Neuron (in vitro differentiated cells): ENCODE measurements around the gene TAGLN.

Experiments used
- H2AFZ ChIP-seq: one replicate; pipeline ENCODE4 v1.6.1; 2013; ENCODE audit warnings: low read depth, mild to moderate bottlenecking, inconsistent platforms, low read length, moderate library complexity
- H3K27me3 ChIP-seq: one replicate; pipeline ENCODE4 v1.6.1; 2013; ENCODE audit warnings: low read length; ENCODE audit not compliant: insufficient read depth
- H3K36me3 ChIP-seq: one replicate; pipeline ENCODE4 v1.6.1; 2013; ENCODE audit warnings: low read length; ENCODE audit not compliant: insufficient read depth
- H3K4me1 ChIP-seq: one replicate; pipeline ENCODE4 v1.6.1; 2013; ENCODE audit warnings: low read length; ENCODE audit not compliant: insufficient read depth
- H3K4me3 ChIP-seq: 2 replicates; pipeline ENCODE4 v1.5.1; 2013; ENCODE audit warnings: mild to moderate bottlenecking, low read length, moderate library complexity
- H3K9me3 ChIP-seq: one replicate; pipeline ENCODE4 v1.6.1; 2013; ENCODE audit warnings: low read length

The TAGLN gene

DNA sequence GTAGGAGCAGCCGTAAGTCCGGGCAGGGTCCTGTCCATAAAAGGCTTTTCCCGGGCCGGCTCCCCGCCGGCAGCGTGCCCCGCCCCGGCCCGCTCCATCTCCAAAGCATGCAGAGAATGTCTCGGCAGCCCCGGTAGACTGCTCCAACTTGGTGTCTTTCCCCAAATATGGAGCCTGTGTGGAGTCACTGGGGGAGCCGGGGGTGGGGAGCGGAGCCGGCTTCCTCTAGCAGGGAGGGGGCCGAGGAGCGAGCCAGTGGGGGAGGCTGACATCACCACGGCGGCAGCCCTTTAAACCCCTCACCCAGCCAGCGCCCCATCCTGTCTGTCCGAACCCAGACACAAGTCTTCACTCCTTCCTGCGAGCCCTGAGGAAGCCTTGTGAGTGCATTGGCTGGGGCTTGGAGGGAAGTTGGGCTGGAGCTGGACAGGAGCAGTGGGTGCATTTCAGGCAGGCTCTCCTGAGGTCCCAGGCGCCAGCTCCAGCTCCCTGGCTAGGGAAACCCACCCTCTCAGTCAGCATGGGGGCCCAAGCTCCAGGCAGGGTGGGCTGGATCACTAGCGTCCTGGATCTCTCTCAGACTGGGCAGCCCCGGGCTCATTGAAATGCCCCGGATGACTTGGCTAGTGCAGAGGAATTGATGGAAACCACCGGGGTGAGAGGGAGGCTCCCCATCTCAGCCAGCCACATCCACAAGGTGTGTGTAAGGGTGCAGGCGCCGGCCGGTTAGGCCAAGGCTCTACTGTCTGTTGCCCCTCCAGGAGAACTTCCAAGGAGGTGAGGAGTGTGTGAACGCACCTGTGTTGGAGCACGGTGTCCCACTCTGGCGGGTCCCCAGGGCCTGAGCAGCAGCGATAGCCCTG, at the start of gene TAGLN:
TSS of gene TAGLN (plus strand) at position 318 of the 863 bp plus-strand sequence. CDS start 3,644 bp downstream, outside the sequence.
- H3K9me3 ChIP-seq = no peaks in the 10 kb centered on the region
- H3K27me3 ChIP-seq = no peaks in the 10 kb centered on the region
- H3K4me3 ChIP-seq = peak within 1 kb of the TSS; percentile 13
- H3K4me1 ChIP-seq = peaks cover 5% of the 10 kb centered on the region
- H3K36me3 ChIP-seq = peaks cover 7% of the 10 kb centered on the region
- H2AFZ ChIP-seq = no peak within 1 kb of the TSS

DNA sequence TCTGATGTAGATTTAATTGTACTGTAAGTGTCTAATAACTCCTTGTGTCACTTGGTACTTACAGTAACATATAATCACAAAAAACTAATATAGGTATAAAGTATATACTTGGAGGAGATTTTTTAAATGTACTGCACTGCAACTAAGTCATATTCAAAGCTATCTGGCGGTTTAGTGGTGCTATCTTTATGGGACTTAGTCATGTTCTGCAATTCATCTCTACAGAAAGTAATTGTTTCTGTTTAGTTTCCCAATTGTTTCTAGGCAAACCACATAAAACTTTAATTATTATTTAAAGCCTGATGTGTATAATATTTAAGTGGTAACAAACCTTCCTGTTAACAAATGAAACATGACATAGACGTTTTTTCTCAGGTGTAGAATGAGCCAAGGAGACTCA, 47.1 kb upstream of the TAGLN start:
- Histone ChIP-seq H3K4me3 (no peak overlapping the region), H3K4me1 (peaks cover 1% of the 10 kb centered on the region), H2AFZ (no peak overlapping the region), H3K36me3 (peaks cover 49% of the 10 kb centered on the region), H3K27me3 (no peaks in the 10 kb centered on the region), H3K9me3 (no peaks in the 10 kb centered on the region)

DNA sequence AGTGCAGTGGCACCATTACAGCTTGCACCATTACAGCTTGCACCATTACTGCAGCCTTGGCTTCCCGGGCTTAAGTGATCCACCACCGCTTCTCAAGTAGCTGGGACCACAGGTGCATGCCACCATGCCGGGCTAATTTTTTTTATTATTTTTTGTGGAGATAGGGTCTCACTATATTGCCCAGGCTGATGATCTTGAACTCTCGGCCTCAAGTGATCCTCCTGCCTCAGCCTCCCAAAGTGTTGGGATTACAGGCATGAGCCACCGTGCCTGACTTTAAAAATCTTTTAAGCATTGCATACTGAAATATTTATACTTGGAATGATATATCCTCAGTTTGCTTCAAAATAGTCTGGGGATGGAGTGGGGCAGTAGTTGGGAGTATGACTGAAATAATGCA, 44.7 kb upstream of the TAGLN start:
- Histone ChIP-seq H3K9me3 (no peaks in the 10 kb centered on the region), H3K36me3 (peaks cover 47% of the 10 kb centered on the region), H3K27me3 (no peaks in the 10 kb centered on the region), H3K4me1 (no peaks in the 10 kb centered on the region), H2AFZ (no peak overlapping the region), H3K4me3 (no peak overlapping the region)

DNA sequence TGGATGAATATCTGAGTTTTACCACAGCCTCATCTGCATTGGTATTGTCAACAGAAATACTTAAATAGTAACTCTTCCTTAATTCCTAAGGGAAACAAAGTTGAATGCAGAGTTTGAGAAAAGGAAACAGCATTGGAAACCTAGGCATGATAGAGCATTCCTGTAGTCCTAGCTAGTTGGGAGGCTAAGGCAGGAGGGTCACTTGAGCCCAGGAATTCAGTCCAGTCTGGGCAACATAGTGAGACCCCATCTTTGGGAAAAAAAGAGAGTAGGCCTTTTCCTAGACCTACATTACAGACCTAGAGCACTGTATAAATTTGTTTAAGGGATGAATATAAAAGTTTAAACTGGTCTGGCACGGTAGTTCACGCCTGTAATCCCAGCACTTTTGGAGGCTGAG, 41.7 kb upstream of the TAGLN start:
- Histone ChIP-seq H3K4me1 (no peaks in the 10 kb centered on the region), H3K4me3 (no peak overlapping the region), H3K36me3 (peaks cover 61% of the 10 kb centered on the region), H2AFZ (no peak overlapping the region), H3K9me3 (no peaks in the 10 kb centered on the region), H3K27me3 (no peaks in the 10 kb centered on the region)

DNA sequence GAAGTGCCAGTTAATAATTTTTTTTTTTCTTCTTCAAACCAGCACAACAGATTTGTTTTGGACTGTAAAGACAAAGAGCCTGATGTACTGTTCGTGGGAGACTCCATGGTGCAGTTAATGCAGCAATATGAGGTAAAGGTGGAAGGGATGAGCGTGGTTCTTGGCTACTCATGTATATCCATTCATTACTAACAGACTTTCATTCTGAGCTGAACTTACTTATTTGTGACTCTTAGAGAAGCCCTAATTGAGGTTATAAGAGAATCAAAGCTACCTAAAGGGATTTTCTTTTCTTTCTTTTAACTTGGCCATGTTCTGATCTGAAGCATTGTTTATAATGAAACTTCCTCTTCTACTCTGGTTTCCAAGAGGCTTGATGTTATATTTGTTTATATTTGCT, 39.3 kb upstream of the TAGLN start:
- H3K36me3 ChIP-seq = peaks cover 68% of the 10 kb centered on the region
- H2AFZ ChIP-seq = no peak overlapping the region
- no peaks in the 10 kb centered on the region for H3K9me3 ChIP-seq
- H3K27me3 ChIP-seq = no peaks in the 10 kb centered on the region
- H3K4me3 ChIP-seq = no peak overlapping the region
- H3K4me1 ChIP-seq = no peaks in the 10 kb centered on the region

DNA sequence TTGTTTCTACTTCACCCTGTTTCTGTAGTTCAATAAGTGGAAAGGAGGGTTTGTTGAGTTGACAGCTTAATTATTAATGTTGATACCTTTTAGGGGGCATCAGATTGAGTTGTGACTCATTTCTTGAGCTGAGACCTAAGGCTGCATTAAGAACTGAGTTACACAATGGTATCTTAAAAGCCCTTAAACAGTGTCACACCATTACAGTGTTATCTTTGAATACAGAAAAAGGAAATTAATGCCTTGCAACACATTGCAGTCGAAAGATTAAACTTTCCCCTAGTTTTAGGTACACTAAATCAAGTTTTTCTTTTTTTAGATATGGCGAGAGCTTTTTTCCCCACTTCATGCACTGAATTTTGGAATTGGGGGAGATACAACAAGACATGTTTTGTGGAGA, 38.3 kb upstream of the TAGLN start:
- Histone ChIP-seq H3K36me3 (peaks cover 68% of the 10 kb centered on the region), H3K9me3 (no peaks in the 10 kb centered on the region), H3K27me3 (no peaks in the 10 kb centered on the region), H3K4me3 (no peak overlapping the region), H3K4me1 (no peaks in the 10 kb centered on the region), H2AFZ (no peak overlapping the region)

DNA sequence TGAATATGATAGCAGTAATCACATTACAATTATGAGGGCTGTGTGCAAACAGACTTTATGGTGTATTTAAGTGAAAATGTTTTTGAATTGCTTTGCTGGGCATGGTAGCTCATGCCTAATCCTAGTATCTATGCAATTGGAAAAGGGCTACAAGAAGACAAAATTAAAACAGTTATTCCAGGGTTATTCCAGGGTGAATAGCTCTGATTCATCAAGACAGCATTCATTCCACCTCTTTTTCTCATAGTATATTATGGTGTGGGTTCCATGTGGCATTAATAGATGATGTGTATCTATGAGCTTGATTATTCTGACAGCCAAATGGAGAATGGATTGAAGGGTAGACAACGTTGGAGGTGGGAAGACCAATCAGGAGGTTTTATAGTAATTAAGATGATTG, 32.7 kb upstream of the TAGLN start:
- Histone ChIP-seq H3K4me3 (no peak overlapping the region), H2AFZ (no peak overlapping the region), H3K9me3 (no peaks in the 10 kb centered on the region), H3K27me3 (no peaks in the 10 kb centered on the region), H3K36me3 (peaks cover 77% of the 10 kb centered on the region), H3K4me1 (no peaks in the 10 kb centered on the region)

DNA sequence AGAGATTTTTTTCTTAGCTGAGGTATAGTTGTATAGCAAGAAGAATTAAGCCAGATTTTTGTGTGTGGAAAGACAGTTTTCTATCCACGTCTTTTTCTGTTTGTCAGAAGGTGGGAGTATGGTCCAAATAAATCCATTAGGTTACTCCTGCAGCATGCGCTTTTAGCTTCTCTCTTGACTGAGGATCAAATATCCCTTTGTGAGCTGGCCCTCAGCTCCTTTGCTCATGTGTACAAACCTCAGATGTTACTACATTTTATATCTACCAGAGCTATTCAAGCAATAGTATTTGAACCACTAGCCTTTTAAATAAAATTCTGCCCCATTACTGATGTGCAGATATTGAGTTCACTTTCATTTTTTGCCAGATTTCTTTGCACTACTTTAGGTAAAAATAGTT, 29.4 kb upstream of the TAGLN start:
- no peaks in the 10 kb centered on the region for H3K4me1 ChIP-seq
- H3K27me3 ChIP-seq = no peaks in the 10 kb centered on the region
- no peaks in the 10 kb centered on the region for H3K9me3 ChIP-seq
- no peak overlapping the region for H3K4me3 ChIP-seq
- H2AFZ ChIP-seq = no peak overlapping the region
- H3K36me3 ChIP-seq = peaks cover 57% of the 10 kb centered on the region

DNA sequence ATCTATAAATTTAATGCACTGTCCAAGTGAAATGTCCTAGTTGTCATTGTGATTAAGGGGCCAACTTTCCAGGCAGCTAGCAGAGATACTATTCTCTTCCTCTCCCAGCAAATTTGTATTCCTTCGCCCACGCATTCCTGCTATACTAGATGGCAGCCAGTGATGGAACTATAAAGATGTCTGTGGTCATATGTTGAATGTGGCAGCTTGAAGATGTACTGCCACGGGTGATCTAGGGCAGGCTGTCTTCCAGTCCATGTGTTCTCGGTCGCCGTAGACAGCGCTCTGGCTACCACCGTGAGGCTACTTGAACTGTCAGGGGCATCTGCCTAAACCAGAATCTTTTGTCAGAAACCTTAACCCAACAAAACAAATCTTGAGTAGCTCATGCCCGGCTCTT, 29.0 kb upstream of the TAGLN start:
- H3K9me3 ChIP-seq = no peaks in the 10 kb centered on the region
- H3K4me1 ChIP-seq = peaks cover 4% of the 10 kb centered on the region
- H3K36me3 ChIP-seq = peaks cover 56% of the 10 kb centered on the region
- H2AFZ ChIP-seq = no peak overlapping the region
- no peak overlapping the region for H3K4me3 ChIP-seq
- H3K27me3 ChIP-seq = no peaks in the 10 kb centered on the region

DNA sequence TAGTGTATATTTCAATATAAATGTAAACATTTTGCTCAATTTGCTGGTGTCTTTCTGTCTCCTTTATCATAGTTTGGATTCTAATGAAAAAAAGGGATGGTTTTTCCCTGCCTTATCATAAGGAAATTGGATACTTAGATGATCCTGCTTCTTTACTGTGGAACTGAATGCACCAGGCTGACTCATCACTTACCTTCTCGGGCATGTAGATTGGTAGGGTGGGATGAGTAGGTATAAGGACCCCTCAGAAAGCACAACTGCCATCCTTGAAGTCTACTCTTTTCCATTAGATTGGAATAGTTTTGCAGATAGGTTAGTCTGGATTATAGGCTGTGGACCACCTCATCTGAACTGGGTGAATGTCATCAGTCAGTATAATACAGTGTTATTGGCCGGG, 28.2 kb upstream of the TAGLN start:
- H2AFZ ChIP-seq = no peak overlapping the region
- peaks cover 52% of the 10 kb centered on the region for H3K36me3 ChIP-seq

DNA sequence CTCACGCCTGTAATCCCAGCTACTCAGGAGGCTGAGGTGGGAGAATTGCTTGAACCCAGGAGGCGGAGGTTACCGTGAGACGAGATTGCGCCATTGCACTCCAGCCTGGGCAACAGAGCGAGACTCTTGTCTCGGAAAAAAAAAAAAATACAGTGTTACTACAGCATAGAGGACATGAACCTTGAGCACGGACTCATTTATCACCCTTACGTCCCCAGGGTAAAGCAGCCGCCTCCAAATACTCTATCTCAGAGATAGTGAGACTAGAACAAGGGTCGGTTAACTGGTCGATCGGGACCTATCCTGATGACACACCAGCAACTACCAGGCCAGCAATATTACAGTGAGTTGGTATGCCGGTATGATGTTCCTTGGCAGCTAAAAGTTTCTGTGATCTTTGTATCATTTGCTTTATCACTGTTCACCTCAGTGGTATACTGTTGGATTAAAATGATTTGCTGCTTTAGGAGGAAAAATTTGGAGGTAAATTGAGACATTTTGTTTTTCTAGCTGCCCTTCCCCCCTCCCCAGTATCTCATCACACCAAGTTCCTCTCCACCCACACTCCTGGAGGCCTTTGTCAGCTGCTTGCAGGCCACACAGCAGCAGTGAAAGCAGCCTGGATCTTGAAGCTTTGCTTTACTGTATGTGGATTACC, 27.6 kb upstream of the TAGLN start:
- Histone ChIP-seq H3K36me3 (peaks cover 49% of the 10 kb centered on the region), H3K9me3 (no peaks in the 10 kb centered on the region), H3K4me3 (no peak overlapping the region), H3K27me3 (no peaks in the 10 kb centered on the region), H3K4me1 (peaks cover 4% of the 10 kb centered on the region), H2AFZ (no peak overlapping the region)

More for the DNA sequence above, 28.2 kb upstream of the TAGLN start:
- Histone ChIP-seq H3K27me3 (no peaks in the 10 kb centered on the region), H3K9me3 (no peaks in the 10 kb centered on the region), H3K4me1 (peaks cover 4% of the 10 kb centered on the region), H3K4me3 (no peak overlapping the region)

DNA sequence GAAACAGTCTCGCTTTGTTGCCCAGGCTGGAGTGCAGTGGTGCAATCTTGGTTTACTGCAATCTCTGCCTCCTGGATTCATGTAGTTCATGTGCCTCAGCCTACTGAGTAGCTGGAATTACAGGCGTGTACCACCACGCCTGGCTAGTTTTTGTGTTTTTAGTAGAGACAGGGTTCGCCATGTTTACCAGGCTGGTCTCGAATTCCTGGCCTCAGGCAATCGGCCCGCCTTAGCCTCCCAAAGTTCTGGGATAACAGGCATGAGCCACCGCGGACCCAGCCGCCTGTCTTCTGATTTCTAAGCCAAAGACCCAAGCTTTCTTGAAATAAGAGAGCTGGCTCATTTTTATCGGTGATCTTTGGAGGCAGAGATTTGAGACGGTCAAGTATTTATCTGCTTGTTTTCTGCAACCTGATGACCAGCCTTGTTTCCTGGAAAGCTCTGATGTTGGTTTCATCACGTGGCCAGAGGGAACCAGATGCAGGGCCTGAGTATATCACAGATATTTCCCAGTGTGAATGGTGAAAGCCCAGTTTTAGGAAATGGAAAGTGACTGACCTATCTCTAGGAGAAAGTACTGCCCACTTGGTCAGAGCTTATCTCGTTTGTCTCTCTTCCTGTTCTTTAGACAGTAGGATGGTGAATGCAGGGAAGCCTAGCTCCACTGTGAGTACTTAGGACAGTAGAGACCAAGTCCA, 26.3 kb upstream of the TAGLN start:
- Histone ChIP-seq H3K4me3 (no peak overlapping the region), H3K36me3 (peaks cover 36% of the 10 kb centered on the region), H3K9me3 (no peaks in the 10 kb centered on the region), H3K27me3 (no peaks in the 10 kb centered on the region), H3K4me1 (peaks cover 5% of the 10 kb centered on the region), H2AFZ (no peak overlapping the region)

DNA sequence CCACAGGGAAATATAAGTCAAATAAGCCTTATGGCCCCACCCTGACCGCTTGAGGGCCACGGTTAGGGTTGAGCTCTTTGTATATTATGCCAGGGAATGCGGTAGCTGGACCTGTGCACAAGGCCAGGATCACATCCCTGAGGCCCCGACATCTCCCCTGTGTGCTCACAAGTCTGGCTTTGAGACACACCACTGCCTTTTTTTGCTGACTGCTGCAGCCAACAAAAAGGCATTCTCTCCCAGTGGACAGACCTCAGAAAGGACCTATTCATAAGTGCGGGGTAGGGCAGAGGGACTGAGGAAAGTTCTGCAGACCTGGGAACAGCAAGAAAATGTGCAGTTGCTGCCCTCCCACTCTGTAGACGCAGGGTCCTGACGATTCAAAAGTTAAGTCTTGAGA, 24.1 kb upstream of the TAGLN start:
- H3K9me3 ChIP-seq = no peaks in the 10 kb centered on the region
- peaks cover 22% of the 10 kb centered on the region for H3K36me3 ChIP-seq
- no peaks in the 10 kb centered on the region for H3K27me3 ChIP-seq
- no peak overlapping the region for H2AFZ ChIP-seq
- no peak overlapping the region for H3K4me3 ChIP-seq
- peaks cover 20% of the 10 kb centered on the region for H3K4me1 ChIP-seq
